Left ventricle myocardium inferior (tissue), 1 donor: ENCODE results near the gene HPGD. TPM values are rescaled to one million over a fixed set of nuclear protein-coding genes. Genes with fewer than 3 reads are reported as not detected.

Experiments
- DNase-seq: peaks from one replicate; pipeline ENCODE4 v3.0.0-alpha.2; 2020
- H3K27ac ChIP-seq: fragments of 200-600 bp; replicated peaks from 2 replicates; pipeline ENCODE4 v1.8.0; 2021
- H3K27me3 ChIP-seq: fragments of 200-600 bp; 2 replicates; pipeline ENCODE4 v1.8.0; 2021; ENCODE audit warnings: low read depth
- H3K36me3 ChIP-seq: fragments of 200-600 bp; 2 replicates; pipeline ENCODE4 v1.8.0; 2021
- H3K4me1 ChIP-seq: fragments of 200-600 bp; 2 replicates; pipeline ENCODE4 v1.8.0; 2021
- H3K4me3 ChIP-seq: fragments of 200-600 bp; 2 replicates; pipeline ENCODE4 v1.8.0; 2021; ENCODE audit warnings: mild to moderate bottlenecking, moderate library complexity
- H3K9me3 ChIP-seq: fragments of 200-600 bp; replicated peaks from 2 replicates; pipeline ENCODE4 v1.8.0; 2021
- intact Hi-C: fragments of 100-400 bp; cut with micrococcal nuclease; formaldehyde crosslinking; loops from one replicate; pipeline ENCODE4 v1.11.0; 2022
- total RNA-seq: library from RNA; stranded (reverse); fragmentation: NEBNext Ultra II Directional; extraction: Animal tissue kit (Norgen Biotek cat#: 25700); gene quantifications from one replicate; pipeline ENCODE4 v1.2.1, GENCODE V29; 2021
- TF ChIP-seq, protein P1 (sequence below): fragments of 200-600 bp; IDR thresholded peaks from 2 replicates; pipeline ENCODE4 v1.8.0; 2021; ENCODE audit warnings: antibody characterized with exemption, mild to moderate bottlenecking, borderline replicate concordance
- donor health status: DM: no; HTN: yes; CAD: no; lungs with severe emphysema.

The HPGD gene
- total RNA-seq, 1 donor from 2014 or later, result 1.4 TPM

DNA sequence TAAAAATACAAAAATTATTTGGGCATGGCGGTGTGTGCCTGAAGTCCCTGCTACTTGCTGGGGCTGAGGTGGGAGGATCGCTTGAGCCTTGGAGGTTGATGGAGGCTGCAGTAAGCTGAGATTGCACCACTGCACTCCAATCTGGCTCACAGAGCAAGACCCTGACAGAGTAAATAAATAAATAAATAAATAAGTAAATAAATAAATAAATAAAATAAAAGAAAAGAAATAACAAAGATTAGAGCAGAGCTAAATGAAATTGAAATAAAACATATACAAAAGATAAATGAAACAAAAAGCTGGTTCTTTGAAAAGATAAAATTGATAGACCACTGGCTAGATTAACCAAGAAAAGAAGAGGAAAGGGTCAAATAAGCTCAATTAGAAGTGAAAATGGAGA, 43.1 kb downstream of the HPGD start:
- TF ChIP-seq, protein P1, sequence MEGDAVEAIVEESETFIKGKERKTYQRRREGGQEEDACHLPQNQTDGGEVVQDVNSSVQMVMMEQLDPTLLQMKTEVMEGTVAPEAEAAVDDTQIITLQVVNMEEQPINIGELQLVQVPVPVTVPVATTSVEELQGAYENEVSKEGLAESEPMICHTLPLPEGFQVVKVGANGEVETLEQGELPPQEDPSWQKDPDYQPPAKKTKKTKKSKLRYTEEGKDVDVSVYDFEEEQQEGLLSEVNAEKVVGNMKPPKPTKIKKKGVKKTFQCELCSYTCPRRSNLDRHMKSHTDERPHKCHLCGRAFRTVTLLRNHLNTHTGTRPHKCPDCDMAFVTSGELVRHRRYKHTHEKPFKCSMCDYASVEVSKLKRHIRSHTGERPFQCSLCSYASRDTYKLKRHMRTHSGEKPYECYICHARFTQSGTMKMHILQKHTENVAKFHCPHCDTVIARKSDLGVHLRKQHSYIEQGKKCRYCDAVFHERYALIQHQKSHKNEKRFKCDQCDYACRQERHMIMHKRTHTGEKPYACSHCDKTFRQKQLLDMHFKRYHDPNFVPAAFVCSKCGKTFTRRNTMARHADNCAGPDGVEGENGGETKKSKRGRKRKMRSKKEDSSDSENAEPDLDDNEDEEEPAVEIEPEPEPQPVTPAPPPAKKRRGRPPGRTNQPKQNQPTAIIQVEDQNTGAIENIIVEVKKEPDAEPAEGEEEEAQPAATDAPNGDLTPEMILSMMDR, result no peak
- no peak overlapping the region for H3K27ac ChIP-seq
- no peak for DNase-seq
- H3K9me3 ChIP-seq, result no peaks in the 10 kb centered on the region
- H3K4me3 ChIP-seq, result no peak overlapping the region
- no peaks in the 10 kb centered on the region for H3K36me3 ChIP-seq
- intact Hi-C loops, result no loop called here
- H3K4me1 ChIP-seq, result no peaks in the 10 kb centered on the region
- no peaks in the 10 kb centered on the region for H3K27me3 ChIP-seq

DNA sequence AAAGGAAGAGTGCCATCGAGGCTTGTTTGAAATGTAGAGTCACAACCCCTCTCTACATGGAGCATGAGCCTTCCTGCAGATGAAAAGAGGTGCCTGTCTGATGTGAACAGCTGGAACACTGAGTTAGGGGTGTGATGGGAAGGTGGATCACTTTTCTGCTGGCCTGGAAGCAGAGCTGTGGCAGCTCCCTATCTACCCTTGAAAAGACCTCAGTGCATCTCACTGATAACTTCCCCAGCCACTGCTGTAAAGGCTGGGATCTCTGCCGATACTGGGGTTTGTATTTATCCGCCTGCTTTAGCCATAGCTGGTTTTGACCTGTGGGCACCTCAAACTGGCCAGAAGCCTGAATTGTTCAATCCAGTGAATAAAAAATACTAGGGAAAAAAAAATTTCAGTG, 46.8 kb downstream of the HPGD start:
- TF ChIP-seq, protein P1, result no peak
- Histone ChIP-seq H3K4me3 (no peak overlapping the region), H3K4me1 (no peaks in the 10 kb centered on the region), H3K9me3 (no peaks in the 10 kb centered on the region), H3K27ac (no peak overlapping the region), H3K36me3 (no peaks in the 10 kb centered on the region), H3K27me3 (no peaks in the 10 kb centered on the region)
- DNase-seq, result no peak
- intact Hi-C loops, result no loop called here

DNA sequence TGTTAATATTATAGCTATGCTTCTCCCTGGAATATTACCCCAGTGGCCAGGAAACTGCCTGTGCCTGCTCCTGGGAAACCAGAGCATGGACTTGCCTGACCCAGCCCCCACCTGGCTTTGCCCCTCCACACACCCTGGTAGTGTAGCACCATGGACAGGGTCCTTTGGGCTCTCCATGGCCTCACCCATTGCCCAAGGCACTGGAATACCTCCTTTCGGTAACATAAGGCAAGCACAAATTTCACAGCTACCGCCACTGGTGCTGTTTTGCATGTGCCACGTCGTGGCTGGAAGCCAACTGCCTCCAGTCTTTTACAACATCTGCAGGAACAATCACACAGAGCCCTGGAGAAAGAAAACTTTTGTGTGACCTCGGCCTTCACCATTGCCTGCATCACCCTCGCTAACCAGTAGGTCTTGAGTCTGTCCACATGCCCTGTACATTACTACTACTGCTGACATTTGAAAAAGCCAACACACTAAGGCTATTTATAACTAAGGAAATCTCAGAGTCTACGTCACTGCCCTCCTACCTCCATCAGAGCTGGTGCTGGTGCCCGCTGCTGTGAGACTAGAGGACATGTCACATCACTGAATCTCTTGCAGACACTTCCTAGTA, 47.7 kb downstream of the HPGD start:
- Histone ChIP-seq H3K27ac (no peak overlapping the region), H3K27me3 (no peaks in the 10 kb centered on the region), H3K4me1 (no peaks in the 10 kb centered on the region), H3K36me3 (no peaks in the 10 kb centered on the region), H3K9me3 (no peaks in the 10 kb centered on the region), H3K4me3 (no peak overlapping the region)
- DNase-seq, result no peak
- TF ChIP-seq, protein P1, result no peak
- intact Hi-C loops, result no loop called here

DNA sequence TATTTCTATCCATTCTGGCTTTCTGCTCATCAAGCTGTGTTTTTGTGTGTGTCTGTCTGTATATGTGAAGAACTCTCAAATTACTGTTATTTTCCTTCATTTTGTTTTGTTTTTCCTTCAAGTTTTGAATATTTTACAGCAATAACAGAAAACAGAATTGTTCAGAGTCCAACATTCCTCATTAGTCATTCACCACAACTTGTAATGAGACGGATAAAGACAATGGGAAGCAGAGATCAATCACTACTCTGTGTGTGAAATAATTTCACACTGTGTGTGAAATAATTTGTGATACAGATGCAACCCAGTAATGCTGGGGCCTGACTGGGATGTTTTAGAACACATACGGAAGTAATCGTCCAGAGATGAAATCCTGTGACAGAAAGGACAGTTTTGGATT, 55.2 kb downstream of the HPGD start:
- Histone ChIP-seq H3K27ac (no peak overlapping the region), H3K9me3 (peaks cover 14% of the 10 kb centered on the region), H3K36me3 (no peaks in the 10 kb centered on the region), H3K4me3 (no peak overlapping the region), H3K4me1 (no peaks in the 10 kb centered on the region), H3K27me3 (no peaks in the 10 kb centered on the region)
- no peak for DNase-seq
- TF ChIP-seq, protein P1, result no peak
- intact Hi-C loops, result no loop called here

DNA sequence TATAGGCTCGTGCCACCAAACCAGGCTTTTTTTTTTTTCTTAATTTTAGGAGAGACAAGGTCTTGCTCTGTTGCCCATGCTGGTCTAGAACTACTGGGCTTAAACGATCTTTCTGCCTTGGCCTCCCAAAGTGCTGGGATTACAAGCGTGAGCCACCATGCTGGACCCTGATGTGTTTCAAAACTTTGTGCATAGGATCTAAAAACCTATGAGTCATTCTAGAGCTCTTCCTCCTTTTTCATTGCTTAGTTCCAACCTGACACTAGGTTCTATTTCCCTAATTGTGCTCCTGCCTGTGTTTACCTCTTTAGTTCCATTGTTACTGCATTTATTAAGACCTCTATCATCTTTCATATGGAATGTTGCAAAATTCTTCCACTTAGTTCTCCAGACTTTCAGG, 57.3 kb downstream of the HPGD start:
- Histone ChIP-seq H3K27ac (no peak overlapping the region), H3K4me3 (no peak overlapping the region), H3K9me3 (peaks cover 14% of the 10 kb centered on the region), H3K36me3 (no peaks in the 10 kb centered on the region), H3K4me1 (no peaks in the 10 kb centered on the region), H3K27me3 (no peaks in the 10 kb centered on the region)
- intact Hi-C loops, result no loop called here
- TF ChIP-seq, protein P1, result no peak
- DNase-seq, result no peak
